HG03097 (cell line): Measurements from ENCODE around the gene TBC1D30.

ENCODE experiments used
- ATAC-seq: cut with Tn5 transposase; IDR thresholded peaks from one replicate; pipeline ENCODE4 v1.9.1; 2021; ENCODE audit not compliant: unreplicated experiment, low FRiP score

TBC1D30 gene

DNA sequence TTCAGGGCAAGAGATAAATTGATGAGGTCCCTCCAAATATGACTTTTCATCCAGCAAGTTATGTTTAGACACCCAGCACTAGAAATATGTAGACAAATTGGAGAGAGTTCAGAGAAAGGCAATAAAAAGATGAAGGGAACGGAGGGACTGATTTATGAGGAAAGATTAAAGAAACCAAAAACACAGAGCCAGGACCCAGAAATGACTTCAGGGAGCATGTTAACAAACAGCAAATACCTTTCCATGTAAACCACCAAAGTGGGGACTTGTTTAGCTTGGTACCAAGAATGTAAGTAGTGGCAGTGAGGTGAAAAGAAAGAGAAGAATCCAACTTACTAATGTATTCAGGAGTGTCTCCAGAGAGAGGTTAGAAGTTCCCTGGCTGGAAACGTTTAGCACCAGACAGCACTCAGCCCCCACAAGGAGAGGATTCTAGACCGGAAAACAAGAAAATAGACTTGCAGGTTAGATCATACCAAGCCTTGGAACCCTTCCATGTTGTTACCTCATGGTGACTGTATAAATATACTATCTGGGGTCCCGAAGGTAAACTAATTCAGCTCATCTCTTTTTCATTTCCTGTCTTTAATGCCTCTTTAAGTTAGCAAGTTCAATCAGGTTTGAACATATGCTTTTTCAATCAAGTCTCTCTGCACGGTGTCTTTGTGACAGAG, 79.2 kb downstream of the TBC1D30 start:
- ATAC-seq = no peak

DNA sequence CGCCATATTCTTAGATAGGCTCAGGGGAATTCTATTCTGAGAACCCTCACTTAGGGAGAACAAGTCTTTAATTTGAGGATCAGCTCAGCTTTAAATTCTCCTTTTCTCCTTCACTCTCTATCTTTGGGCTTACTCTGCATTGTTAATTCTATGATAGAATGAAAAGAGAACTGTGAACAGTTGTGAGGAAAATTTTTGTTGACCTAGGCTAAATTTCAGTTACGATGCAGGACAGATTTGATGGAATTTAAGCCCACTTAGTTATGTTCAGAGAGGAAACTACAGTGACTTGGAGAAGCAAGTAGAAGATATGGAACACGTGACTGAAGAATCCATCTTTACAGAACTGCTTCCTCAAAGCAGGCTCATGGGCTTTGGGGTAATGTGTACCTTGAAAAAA, 82.7 kb downstream of the TBC1D30 start:
- ATAC-seq = no peak

DNA sequence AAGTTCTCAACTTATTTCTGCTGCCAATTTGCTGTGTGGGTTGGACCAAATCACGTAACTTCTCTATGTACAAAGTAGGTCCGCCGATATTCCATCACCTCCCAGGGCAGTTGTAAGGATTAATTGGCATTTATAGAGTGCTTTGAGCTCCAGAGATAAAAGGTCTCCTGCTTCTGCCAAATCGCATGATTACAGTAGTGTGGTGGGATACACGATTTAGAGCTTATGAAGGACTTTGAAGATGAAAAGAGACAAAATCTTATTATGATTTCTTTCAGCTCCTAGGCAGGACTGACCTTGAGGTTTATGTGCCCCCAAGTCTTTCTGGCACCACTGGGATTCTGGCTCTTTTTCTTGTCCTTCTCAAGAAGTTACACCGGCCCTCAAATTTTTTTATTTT, 84.7 kb downstream of the TBC1D30 start:
- ATAC-seq = no peak

DNA sequence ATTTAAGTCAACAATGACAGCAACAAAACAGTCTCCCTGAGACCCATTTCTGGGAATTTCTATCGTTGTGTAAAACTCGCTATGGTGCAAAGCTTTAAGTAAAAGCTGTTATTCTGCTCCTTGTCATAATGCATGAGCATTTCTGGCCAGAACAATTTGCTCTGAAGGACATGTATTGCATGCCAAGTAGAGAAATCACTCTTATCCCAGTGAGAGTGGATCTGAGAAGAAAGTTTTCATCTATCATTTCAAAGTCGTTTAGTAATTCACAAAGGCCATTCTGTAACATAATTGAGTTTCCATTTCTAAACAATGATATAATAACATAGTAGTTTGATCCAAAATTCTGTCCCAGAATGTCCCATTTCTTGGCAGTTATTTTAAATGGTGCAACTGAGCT, 86.6 kb downstream of the TBC1D30 start:
- ATAC-seq = no peak

DNA sequence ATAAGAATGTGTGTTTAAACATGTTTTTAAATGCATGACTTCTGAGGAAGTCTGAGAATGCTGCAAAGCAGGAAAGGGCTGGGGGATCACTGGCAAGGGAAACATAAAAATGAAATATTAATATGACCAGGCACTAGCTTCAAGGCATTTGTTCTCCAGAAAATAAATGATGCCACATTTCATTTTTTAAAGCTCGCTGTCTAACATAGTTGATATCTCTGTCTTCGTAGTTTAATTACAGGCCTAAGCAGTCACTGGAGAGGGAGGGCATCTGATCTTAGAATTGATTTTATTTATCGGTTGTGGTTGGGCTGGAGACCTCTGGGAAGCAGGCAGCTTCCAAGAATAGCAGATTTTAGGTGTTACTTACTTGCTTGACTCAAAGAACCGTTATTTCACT, 87.5 kb downstream of the TBC1D30 start:
- ATAC-seq = no peak

DNA sequence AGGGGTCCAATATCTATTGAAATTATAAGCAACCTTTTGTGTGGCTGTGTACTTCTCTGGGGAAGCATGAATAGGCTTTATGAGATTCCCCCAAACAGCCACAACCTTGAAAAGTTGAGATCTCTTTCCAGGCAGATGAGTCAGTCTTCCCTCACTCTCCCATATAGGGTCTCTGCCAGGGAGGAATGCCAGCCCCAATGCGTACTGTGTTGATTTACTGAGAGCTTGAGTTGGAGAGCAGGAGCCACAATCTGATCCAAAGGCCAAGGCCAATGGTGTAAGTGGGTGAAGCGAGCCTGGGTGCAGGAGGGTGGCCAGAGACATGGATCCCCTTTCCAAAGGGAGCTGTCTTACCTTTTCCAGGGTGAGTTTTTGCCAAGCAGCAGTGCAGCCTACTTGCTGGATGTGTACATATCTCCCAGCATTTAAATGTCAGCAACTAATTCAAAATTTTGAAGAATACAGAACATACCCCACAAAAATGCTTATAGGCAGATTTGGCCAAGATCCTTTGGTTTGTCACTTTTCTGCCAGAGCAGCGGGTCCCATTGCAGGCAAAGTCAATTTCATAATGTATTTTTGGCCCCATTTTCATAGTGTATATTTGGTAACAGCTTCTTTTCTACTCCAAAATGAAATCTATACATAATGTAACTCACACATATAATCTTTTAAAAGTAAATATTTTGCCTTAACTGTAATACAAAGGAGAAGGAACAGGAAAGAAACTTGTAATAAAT, 88.2 kb downstream of the TBC1D30 start:
- no peak for ATAC-seq

DNA sequence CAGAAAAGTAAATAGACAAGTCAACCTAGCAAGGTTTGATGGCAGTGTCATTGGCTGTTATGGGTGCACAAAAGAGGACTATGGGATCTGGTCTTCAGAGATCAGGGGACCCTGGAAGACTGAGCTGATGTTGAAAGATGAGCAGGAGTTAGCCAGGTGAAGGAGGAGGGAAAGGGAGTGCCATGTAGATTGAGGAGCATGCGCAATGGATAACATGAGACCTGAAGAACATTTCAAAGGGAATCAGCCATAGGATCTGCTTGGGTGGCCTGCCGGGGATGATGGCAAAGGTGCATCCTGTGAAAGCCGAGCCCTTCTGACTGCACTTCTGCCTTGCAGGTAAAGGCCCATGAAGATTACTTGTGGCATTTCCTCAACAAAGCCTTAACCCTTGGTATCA, 90.8 kb downstream of the TBC1D30 start:
- no peak for ATAC-seq

DNA sequence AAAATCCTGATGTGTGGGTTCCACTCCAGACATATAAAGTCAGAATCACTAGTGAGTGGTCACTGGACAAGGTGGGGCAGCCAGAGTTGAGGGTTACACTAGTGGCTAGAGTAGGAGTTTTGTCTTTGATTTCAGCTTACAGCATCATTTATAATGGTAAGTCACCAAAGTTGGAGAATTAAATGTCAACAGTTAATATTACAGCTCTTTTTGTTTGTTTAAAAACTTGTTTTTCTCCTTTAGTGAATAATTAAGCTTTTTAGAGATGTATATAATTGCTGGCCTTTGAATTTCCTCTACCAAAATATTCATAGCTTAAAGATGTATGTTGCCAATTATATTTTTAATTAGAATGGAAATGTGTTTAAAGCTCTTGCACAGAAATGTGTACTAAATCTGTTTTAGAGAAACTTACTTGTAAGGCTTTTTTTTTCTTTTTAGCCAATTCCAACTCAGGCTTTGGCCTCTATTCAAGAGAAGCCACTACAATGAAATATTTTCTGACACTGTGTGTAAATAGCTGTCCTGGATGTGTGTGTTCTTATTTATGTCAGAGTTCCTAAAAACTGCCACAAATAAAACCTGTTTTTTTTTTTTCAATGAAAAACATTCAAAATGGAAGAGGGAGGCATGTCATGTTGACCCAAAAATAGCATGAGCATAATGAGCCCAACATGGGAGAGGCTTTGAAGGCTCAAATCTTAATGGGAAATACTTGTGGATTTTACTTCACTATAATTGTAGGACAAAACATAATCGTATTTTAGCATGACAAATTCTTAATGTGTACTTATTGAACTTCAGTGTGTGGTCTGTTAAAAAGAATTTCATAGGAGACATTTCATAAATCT, 92.2 kb downstream of the TBC1D30 start:
- ATAC-seq = no peak

DNA sequence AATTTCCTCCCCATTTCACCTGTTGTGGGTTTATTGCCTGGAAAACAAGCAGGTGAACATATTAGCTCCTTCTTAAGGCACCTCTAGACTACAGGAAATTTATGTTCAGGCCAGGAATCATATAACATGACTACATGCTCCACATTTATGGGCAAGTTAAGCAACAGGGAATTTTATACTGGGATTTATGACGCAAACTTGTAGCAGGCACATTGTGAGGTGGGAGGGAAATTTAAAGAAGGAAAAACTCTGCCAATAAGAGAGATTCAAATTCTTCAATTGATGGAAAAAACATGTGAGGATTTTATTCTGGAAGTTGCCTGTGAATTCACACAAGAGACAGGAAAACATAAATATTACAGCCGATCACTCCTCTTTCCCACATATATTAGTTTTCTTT, 93.9 kb downstream of the TBC1D30 start:
- ATAC-seq = no peak

DNA sequence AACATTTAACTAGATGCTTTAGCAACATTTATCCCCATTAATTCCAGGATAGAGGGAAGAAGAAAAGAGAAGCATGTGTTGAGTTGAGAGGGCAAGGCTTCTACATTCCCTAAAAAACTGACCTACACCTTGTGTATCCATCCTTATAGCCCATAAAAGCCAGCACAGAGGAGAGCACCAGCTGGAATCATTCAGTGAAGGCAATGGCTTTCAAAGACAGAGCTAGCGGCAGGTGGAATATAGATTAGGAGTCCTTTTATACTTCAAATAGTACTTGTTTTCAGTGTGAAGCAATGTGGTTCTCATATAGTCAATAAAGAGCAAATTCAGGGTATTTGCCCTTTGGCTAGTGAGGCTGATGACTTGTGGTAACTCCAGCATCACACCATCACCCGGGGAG, 94.4 kb downstream of the TBC1D30 start:
- ATAC-seq = no peak

DNA sequence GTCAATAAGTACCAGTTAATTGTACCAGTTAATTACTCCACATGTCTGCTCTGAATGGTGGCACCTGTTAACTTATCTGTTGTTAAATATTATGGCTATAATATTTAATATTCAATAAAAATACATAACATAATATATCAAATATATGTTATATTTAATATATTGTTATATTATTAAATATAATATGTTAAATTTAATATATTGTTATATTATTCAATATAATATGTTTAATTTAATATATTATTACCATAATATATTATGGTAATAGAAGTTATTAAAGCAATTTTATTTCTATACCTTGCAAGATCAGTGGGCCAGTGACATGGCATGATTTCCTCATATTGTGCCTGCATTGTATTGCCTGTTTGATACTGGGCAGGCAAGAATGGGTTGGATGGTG, 98.4 kb downstream of the TBC1D30 start:
- ATAC-seq = no peak

DNA sequence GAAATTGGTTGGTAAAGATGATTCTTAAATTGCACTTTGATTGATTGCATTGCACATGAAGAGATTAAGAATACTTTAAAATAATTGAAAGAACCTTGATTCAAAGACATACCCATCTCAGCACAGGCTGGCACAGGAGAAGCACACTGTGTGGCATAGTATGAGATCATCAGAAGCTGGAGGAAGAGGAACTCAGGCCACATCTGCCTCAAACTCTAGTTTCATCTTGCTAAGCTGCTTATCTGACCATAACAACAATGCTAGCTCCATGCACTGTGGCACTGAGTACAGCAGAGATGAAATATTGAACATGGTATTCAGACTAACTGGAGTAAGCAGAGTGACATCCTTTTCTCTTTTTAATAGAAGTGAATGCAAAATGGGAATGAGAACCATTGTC, 99.1 kb downstream of the TBC1D30 start:
- ATAC-seq = no peak
